GM21515 (cell line): ENCODE data around the gene SIRPA.

Experiments
- ATAC-seq: cut with Tn5 transposase; IDR thresholded peaks from one replicate; pipeline ENCODE4 v1.9.1; 2021; ENCODE audit not compliant: unreplicated experiment

SIRPA gene

GRCh38 chr20:1979106-1979778 lies 84.0 kb downstream of the SIRPA start:
- no peak for ATAC-seq

GRCh38 chr20:1982686-1983085 lies 87.5 kb downstream of the SIRPA start:
- no peak for ATAC-seq

GRCh38 chr20:1983301-1983700 lies 88.1 kb downstream of the SIRPA start:
- ATAC-seq, result no peak

- ATAC-seq, result no peak
Measured at GRCh38 chr20:1987826-1988225, 92.6 kb downstream of the SIRPA start.
